GM12878 (cell line): Measurements from ENCODE around the gene SKAP1. TPM values are rescaled to one million over a fixed set of nuclear protein-coding genes. Genes with fewer than 3 reads are reported as not detected.

Source experiments
- ATAC-seq: fragments of 200-7000 bp; cut with Tn5 transposase; 3 replicates; pipeline ENCODE4 v1.9.1; 2020; ENCODE audit warnings: mild to moderate bottlenecking, moderate library complexity
- BruUV-seq: library from RNA; stranded (reverse); fragments of 400-500 nt; replicated peaks from 2 replicates; lab custom pipeline; 2021; lab: Mats Ljungman, UMichigan
- CTCF ChIA-PET: fragments of 300-600 bp; sonication (Branson Sonifier 250); formaldehyde crosslinking; extraction: SDS; loops from one replicate; lab custom pipeline; 2021; ENCODE audit warnings: inconsistent platforms; lab: Yijun Ruan, JAX
- POLR2A ChIA-PET: fragments of 350-600 bp; formaldehyde crosslinking; extraction: SDS; loops from one replicate; lab custom pipeline; 2021; ENCODE audit warnings: inconsistent platforms; lab: Charles Lee
- RAD21 ChIA-PET: fragments of 300-600 bp; sonication (Branson Sonifier 250); formaldehyde crosslinking; loops from one replicate; lab custom pipeline; 2023; ENCODE audit warnings: antibody characterized with exemption; ENCODE audit not compliant: unreplicated experiment; lab: Charles Lee
- SMC1A ChIA-PET: fragments of 300-600 bp; sonication (Branson Sonifier 250); formaldehyde crosslinking; loops from one replicate; lab custom pipeline; 2023; ENCODE audit not compliant: unreplicated experiment, uncharacterized antibody; lab: Charles Lee
- DNase-seq: peaks from one replicate; pipeline ENCODE4 v3.0.0-alpha.2; 2011; ENCODE audit warnings: low read depth, low spot score
- FAIRE-seq: peaks from 3 replicates; lab custom pipeline; 2011; peaks lifted over from hg19 to GRCh38; lab: Jason Lieb, UNC
- H2AFZ ChIP-seq: 2 replicates; pipeline ENCODE4 v1.6.0; 2011; ENCODE audit warnings: low read depth, low read length, control low read depth; ENCODE audit not compliant: control insufficient read depth
- H3K27ac ChIP-seq: 2 replicates; pipeline ENCODE4 v1.5.1; 2011; ENCODE audit warnings: control low read depth; ENCODE audit not compliant: control insufficient read depth, insufficient read depth
- H3K27me3 ChIP-seq, 2 experiments: replicated peaks in 1 of 2; 2 replicates each; pipeline versions ENCODE4 v1.6.0 to v1.6.1; 2011; ENCODE audit warnings: low read length in 1 of 2; ENCODE audit not compliant: control insufficient read depth in 2 of 2, insufficient read depth in 2 of 2
- H3K36me3 ChIP-seq, 2 experiments: 2 replicates each; pipeline ENCODE4 v1.5.1; 2011; ENCODE audit warnings: low read length in 1 of 2; ENCODE audit not compliant: control insufficient read depth in 2 of 2, insufficient read depth in 2 of 2
- H3K4me1 ChIP-seq: 2 replicates; pipeline ENCODE4 v1.6.1; 2011; ENCODE audit warnings: mild to moderate bottlenecking, low read length, moderate library complexity, mixed read lengths; ENCODE audit not compliant: control insufficient read depth, insufficient read depth
- H3K4me2 ChIP-seq: 2 replicates; pipeline ENCODE4 v1.6.0; 2011; ENCODE audit warnings: control low read depth; ENCODE audit not compliant: control insufficient read depth, insufficient read depth
- H3K4me3 ChIP-seq: fragments of 200-600 bp; sonication (generic); 2 replicates; pipeline ENCODE4 v1.5.1; 2016
- H3K79me2 ChIP-seq: 2 replicates; pipeline ENCODE4 v1.6.0; 2011; ENCODE audit warnings: low read length; ENCODE audit not compliant: control insufficient read depth, insufficient read depth
- H3K9ac ChIP-seq: 2 replicates; pipeline ENCODE4 v1.8.0; 2011; ENCODE audit warnings: low read length, control low read depth, mixed read lengths; ENCODE audit not compliant: control insufficient read depth, insufficient read depth
- H3K9me3 ChIP-seq: replicated peaks from 3 replicates; pipeline ENCODE4 v1.5.1; 2011; ENCODE audit warnings: mild to moderate bottlenecking, low read length; ENCODE audit not compliant: control insufficient read depth, insufficient read depth
- H4K20me1 ChIP-seq: 2 replicates; pipeline ENCODE4 v1.6.0; 2011; ENCODE audit not compliant: control insufficient read depth, insufficient read depth
- EZH2 ChIP-seq: IDR thresholded peaks from 2 replicates; pipeline ENCODE4 v1.6.1; 2012; ENCODE audit warnings: low read depth, mild to moderate bottlenecking, control low read depth, inconsistent platforms, low read length, borderline replicate concordance; ENCODE audit not compliant: control insufficient read depth
- JUNB ChIP-seq: IDR thresholded peaks from 2 replicates; pipeline ENCODE4 v1.6.1; 2016; ENCODE audit warnings: antibody characterized with exemption, mild to moderate bottlenecking
- JUND ChIP-seq: IDR thresholded peaks from 2 replicates; pipeline ENCODE4 v1.6.1; 2012; ENCODE audit warnings: low read depth, mild to moderate bottlenecking, low read length, improper control_type of control experiment, moderate library complexity
- KLF5 ChIP-seq: fragments of 450-650 bp; IDR thresholded peaks from 2 replicates; pipeline ENCODE4 v1.6.1; 2014; ENCODE audit warnings: mild to moderate bottlenecking; ENCODE audit not compliant: partially characterized antibody
- NFXL1 ChIP-seq: fragments of 450-650 bp; IDR thresholded peaks from 2 replicates; pipeline ENCODE4 v1.6.1; 2017; ENCODE audit warnings: antibody characterized with exemption, mild to moderate bottlenecking, borderline replicate concordance
- RBBP5 ChIP-seq: fragments of 200-600 bp; sonication (generic); conservative IDR thresholded peaks from 2 replicates; pipeline ENCODE4 v1.6.1; 2016
- RCOR1 ChIP-seq: conservative IDR thresholded peaks from 2 replicates; pipeline ENCODE4 v1.6.1; 2012; ENCODE audit warnings: low read depth, low read length, improper control_type of control experiment
- SIX5 ChIP-seq: IDR thresholded peaks from 2 replicates; pipeline ENCODE4 v1.6.1; 2011; ENCODE audit warnings: mild to moderate bottlenecking, low read depth, low read length, moderate library complexity; ENCODE audit not compliant: severe bottlenecking
- TAF1 ChIP-seq: IDR thresholded peaks from 2 replicates; pipeline ENCODE4 v1.6.1; 2011; ENCODE audit warnings: mild to moderate bottlenecking, low read depth, low read length, borderline replicate concordance
- in situ Hi-C: fragments of 300-500 bp; cut with MboI; formaldehyde crosslinking; loops from 9 replicates; pipeline ENCODE4 v1.14.3; 2018; ENCODE audit warnings: mixed read lengths
- intact Hi-C: fragments of 100-400 bp; cut with micrococcal nuclease; formaldehyde crosslinking; loops from one replicate; pipeline ENCODE4 v1.14.2; 2022; ENCODE audit not compliant: unreplicated experiment
- polyA plus RNA-seq, 11 experiments: library from polyadenylated mRNA; depleted of rRNA in 4 of 11; unstranded in 6 of 11; stranded (reverse) in 5 of 11; fragments of >200 nt; fragmentation: Nextera tagmentation in 4 of 11; fragmentation: Illumina TruSeq in 1 of 11; extraction: Ambion mirVana in 4 of 11; extraction: Trizol in 1 of 11; gene quantifications; 1 replicate in 1 of 11; 2 replicates in 10 of 11; pipeline versions ENCODE4 v1.2.1 to v1.2.3, GENCODE V29; 2011 to 2016; ENCODE audit warnings: inconsistent platforms in 2 of 11, missing spikeins in 2 of 11, low read depth in 1 of 11
- total RNA-seq, 4 experiments: library from RNA; depleted of rRNA in 3 of 4; stranded (reverse); fragments of >200 nt in 3 of 4; fragmentation: Illumina TruSeq in 1 of 4; extraction: Trizol in 1 of 4; gene quantifications; 2 replicates each; pipeline versions ENCODE4 v1.2.1 to v1.2.3, GENCODE V29; 2013 to 2021
- TF ChIP-seq, protein P1 (sequence below): fragments of 450-650 bp; formaldehyde crosslinking; IDR thresholded peaks from 2 replicates; pipeline ENCODE4 v1.4.0; 2020; ENCODE audit warnings: mild to moderate bottlenecking, moderate library complexity

The SKAP1 gene
- total and polyA plus RNA-seq, 10 of the 15 experiments (the other 5 are each of a cell fraction or from before 2014, with no cell fraction given) = 17.1 to 97.6 (median 35.9) TPM

- SMC1A ChIA-PET = interaction anchor here (0.9 to 4.5 kb wide), 9 partner anchors 9 to 249 kb away, joined by 3 to 37 read pairs (median 3); partner anchors contain the start of gene HOXB5
- Histone ChIP-seq H3K27ac (no peak overlapping the region), H2AFZ (no peak overlapping the region), H3K9me3 (no peaks in the 10 kb centered on the region), H3K4me1 (no peaks in the 10 kb centered on the region), H3K27me3 (no peaks in the 10 kb centered on the region), H3K9ac (no peak overlapping the region), H4K20me1 (no peaks in the 10 kb centered on the region), H3K79me2 (no peaks in the 10 kb centered on the region), H3K36me3 (peaks cover 3 to 5% of the 10 kb centered on the region in 2 experiments; a peak in 3 of 4 replicates), H3K4me3 (no peak overlapping the region), H3K4me2 (no peak overlapping the region)
- no peak for ATAC-seq
- BruUV-seq = no TSS peak
- intact Hi-C loops = no loop called here
- in situ Hi-C loops = no loop called here
- RAD21 ChIA-PET = interaction anchor here (1.6 kb wide), 1 partner anchor 249 kb away, joined by 7 read pairs; the partner anchor contains the start of gene HOXB5
- no peak for DNase-seq
- TF ChIP-seq RCOR1 (no peak), JUND (no peak), NFXL1 (no peak), SIX5 (no peak), JUNB (no peak), TAF1 (no peak), RBBP5 (no peak), EZH2 (no peak), KLF5 (no peak)
- TF ChIP-seq, protein P1, sequence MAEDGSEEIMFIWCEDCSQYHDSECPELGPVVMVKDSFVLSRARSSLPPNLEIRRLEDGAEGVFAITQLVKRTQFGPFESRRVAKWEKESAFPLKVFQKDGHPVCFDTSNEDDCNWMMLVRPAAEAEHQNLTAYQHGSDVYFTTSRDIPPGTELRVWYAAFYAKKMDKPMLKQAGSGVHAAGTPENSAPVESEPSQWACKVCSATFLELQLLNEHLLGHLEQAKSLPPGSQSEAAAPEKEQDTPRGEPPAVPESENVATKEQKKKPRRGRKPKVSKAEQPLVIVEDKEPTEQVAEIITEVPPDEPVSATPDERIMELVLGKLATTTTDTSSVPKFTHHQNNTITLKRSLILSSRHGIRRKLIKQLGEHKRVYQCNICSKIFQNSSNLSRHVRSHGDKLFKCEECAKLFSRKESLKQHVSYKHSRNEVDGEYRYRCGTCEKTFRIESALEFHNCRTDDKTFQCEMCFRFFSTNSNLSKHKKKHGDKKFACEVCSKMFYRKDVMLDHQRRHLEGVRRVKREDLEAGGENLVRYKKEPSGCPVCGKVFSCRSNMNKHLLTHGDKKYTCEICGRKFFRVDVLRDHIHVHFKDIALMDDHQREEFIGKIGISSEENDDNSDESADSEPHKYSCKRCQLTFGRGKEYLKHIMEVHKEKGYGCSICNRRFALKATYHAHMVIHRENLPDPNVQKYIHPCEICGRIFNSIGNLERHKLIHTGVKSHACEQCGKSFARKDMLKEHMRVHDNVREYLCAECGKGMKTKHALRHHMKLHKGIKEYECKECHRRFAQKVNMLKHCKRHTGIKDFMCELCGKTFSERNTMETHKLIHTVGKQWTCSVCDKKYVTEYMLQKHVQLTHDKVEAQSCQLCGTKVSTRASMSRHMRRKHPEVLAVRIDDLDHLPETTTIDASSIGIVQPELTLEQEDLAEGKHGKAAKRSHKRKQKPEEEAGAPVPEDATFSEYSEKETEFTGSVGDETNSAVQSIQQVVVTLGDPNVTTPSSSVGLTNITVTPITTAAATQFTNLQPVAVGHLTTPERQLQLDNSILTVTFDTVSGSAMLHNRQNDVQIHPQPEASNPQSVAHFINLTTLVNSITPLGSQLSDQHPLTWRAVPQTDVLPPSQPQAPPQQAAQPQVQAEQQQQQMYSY (CRISPR knock-in tag) = no peak
- CTCF ChIA-PET = interaction anchor here (1.0 to 4.7 kb wide), 5 partner anchors 8 to 19 kb away, joined by 4 to 33 read pairs (median 7); no protein-coding TSS in a partner anchor
- POLR2A ChIA-PET = no interaction called here
- no peak for FAIRE-seq
Measured at GRCh38 chr17:48344251-48344650, 85.8 kb downstream of the SKAP1 start.
